NB4 (cell line): Measurements from ENCODE around the gene FCRL1.

Source experiments
- CTCF ChIP-seq: IDR thresholded peaks from one replicate; pipeline ENCODE4 v1.5.1; 2012; ENCODE audit warnings: low read depth, low read length
- MAX ChIP-seq: IDR thresholded peaks from 2 replicates; pipeline ENCODE4 v1.6.1; 2011; ENCODE audit warnings: low read depth, low read length
- MYC ChIP-seq: IDR thresholded peaks from 2 replicates; pipeline ENCODE4 v1.6.1; 2011; ENCODE audit warnings: low read depth, low read length
- POLR2A ChIP-seq: IDR thresholded peaks from 2 replicates; pipeline ENCODE4 v1.6.1; 2011; ENCODE audit warnings: mild to moderate bottlenecking; ENCODE audit not compliant: insufficient read length; ENCODE audit errors: extremely low read depth

GRCh38 chr1:157753611-157754010, 66.3 kb downstream of the FCRL1 start:
- no peak for TF ChIP-seq CTCF
- no peak for TF ChIP-seq MYC
- TF ChIP-seq POLR2A: no peak
- no peak for TF ChIP-seq MAX
